Measurements from ENCODE around the gene BMS1.

DNA sequence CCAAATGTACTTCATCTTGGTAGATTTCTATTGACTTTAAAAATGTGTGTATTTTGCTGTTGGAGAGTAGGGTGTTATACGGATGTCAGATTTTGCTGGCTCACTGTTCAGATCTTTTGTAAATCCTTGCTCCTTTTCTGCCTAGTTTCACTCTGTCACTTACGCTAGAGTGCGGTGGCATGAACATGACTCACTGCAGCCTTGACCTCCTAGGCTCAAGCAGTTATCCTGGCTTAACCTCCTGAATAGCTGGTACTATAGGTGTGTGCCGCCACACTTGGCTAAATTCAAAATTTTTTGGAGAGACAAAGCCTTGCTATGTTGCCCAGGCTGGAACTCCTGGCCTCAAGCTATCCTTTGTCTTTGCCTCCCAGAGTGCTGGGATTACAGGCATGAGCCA lies 29.4 kb downstream of the BMS1 start:
- TF ChIP-seq POLR2AphosphoS5 (IDR thresholded peaks at IDR 0.05) (no peak), POLR2A (IDR thresholded peaks at IDR 0.05) (no peak)
- TF ChIP-seq, protein P1, sequence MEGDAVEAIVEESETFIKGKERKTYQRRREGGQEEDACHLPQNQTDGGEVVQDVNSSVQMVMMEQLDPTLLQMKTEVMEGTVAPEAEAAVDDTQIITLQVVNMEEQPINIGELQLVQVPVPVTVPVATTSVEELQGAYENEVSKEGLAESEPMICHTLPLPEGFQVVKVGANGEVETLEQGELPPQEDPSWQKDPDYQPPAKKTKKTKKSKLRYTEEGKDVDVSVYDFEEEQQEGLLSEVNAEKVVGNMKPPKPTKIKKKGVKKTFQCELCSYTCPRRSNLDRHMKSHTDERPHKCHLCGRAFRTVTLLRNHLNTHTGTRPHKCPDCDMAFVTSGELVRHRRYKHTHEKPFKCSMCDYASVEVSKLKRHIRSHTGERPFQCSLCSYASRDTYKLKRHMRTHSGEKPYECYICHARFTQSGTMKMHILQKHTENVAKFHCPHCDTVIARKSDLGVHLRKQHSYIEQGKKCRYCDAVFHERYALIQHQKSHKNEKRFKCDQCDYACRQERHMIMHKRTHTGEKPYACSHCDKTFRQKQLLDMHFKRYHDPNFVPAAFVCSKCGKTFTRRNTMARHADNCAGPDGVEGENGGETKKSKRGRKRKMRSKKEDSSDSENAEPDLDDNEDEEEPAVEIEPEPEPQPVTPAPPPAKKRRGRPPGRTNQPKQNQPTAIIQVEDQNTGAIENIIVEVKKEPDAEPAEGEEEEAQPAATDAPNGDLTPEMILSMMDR (IDR thresholded peaks at IDR 0.05), result no peak
